DOHH2 (cell line): ENCODE measurements around the gene ARHGAP6.

Experiments
- EZH2phosphoT487 ChIP-seq: fragments of 200-600 bp; sonication (generic); IDR thresholded peaks from 2 replicates; pipeline ENCODE4 v1.6.1; 2017; ENCODE audit warnings: borderline replicate concordance, mild to moderate bottlenecking, antibody characterized with exemption, low read length, moderate library complexity, mixed read lengths
- TF ChIP-seq, protein P1 (sequence below): fragments of 200-600 bp; sonication (generic); IDR thresholded peaks from one replicate; pipeline ENCODE4 v1.5.1; 2014; ENCODE audit warnings: antibody characterized with exemption, mild to moderate bottlenecking, low read depth, low read length; ENCODE audit not compliant: poor library complexity, severe bottlenecking

DNA sequence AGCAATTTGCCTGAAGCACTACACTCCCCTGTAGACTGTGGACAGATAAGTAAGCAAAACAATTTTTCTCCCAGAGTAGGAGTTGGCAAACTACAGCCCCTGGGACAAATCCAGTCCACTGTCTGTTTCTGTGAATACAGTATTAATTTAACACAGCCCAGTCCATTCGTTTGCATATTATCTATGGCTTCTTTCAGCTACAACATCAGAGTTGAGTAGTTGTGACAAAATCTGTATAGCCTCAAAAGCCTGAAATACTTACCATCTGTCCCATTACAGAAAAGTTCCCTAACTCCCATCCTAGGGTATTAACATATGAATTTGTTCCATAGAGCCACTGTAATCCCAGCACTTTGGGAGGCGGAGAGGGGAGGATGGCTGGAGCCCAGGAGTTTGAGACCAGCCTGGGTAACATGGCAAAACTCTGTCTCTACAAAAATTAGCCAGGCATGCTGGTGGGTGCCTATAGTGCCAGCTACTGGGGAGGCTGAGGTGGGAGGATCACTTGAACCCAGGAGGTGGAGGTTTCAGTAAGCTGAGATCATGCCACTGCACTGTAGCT lies 319.5 kb downstream of the ARHGAP6 start:
- TF ChIP-seq, protein P1, sequence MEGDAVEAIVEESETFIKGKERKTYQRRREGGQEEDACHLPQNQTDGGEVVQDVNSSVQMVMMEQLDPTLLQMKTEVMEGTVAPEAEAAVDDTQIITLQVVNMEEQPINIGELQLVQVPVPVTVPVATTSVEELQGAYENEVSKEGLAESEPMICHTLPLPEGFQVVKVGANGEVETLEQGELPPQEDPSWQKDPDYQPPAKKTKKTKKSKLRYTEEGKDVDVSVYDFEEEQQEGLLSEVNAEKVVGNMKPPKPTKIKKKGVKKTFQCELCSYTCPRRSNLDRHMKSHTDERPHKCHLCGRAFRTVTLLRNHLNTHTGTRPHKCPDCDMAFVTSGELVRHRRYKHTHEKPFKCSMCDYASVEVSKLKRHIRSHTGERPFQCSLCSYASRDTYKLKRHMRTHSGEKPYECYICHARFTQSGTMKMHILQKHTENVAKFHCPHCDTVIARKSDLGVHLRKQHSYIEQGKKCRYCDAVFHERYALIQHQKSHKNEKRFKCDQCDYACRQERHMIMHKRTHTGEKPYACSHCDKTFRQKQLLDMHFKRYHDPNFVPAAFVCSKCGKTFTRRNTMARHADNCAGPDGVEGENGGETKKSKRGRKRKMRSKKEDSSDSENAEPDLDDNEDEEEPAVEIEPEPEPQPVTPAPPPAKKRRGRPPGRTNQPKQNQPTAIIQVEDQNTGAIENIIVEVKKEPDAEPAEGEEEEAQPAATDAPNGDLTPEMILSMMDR: no peak
- TF ChIP-seq EZH2phosphoT487: no peak
